Ovary (tissue), 9 donors: Measurements from ENCODE around the gene DCBLD1. TPM values are rescaled to one million over a fixed set of nuclear protein-coding genes. Genes with fewer than 3 reads are reported as not detected.

Experiments used
- DNase-seq, 5 donors: peaks; one replicate each; pipeline ENCODE4 v3.0.0-alpha.2; 2019 to 2020
- H3K27ac ChIP-seq, 2 donors: fragments of 200-600 bp; one replicate each; pipeline versions ENCODE4 v1.5.1 to v1.8.0; 2019 to 2022
- H3K27me3 ChIP-seq: fragments of 200-600 bp; one replicate; pipeline ENCODE4 v1.8.0; 2022
- H3K36me3 ChIP-seq: fragments of 200-600 bp; sonication (generic); one replicate; pipeline ENCODE4 v1.5.1; 2019
- H3K4me1 ChIP-seq: one replicate; pipeline ENCODE4 v1.8.1; 2013; ENCODE audit warnings: mild to moderate bottlenecking, moderate library complexity; ENCODE audit not compliant: insufficient read depth
- H3K4me3 ChIP-seq: fragments of 200-600 bp; sonication (generic); one replicate; pipeline ENCODE4 v1.5.1; 2017
- H3K9me3 ChIP-seq, 2 donors: fragments of 200-600 bp in 1 of 2; sonication (generic) in 1 of 2; one replicate each; pipeline versions ENCODE4 v1.5.1 to v1.8.1; 2013 to 2019; ENCODE audit warnings: mild to moderate bottlenecking in 1 of 2, moderate library complexity in 1 of 2
- EP300 ChIP-seq: sonication (generic); formaldehyde crosslinking; IDR thresholded peaks from one replicate; pipeline ENCODE4 v1.6.1; 2017; ENCODE audit warnings: antibody characterized with exemption
- POLR2A ChIP-seq: fragments of 450-650 bp; IDR thresholded peaks from one replicate; pipeline ENCODE4 v1.6.1; 2017; ENCODE audit warnings: antibody characterized with exemption, mild to moderate bottlenecking, moderate library complexity
- whole genome bisulfite sequencing, 3 donors: extraction: QIAGEN DNeasy Blood & Tissue Kit in 1 of 3; methylation state at CpG; one replicate each; pipeline versions ENCODE4 v1.1.5 to v1.1.7; 2013 to 2017; 5-methylcytosine and 5-hydroxymethylcytosine counted together
- intact Hi-C, 4 donors: fragments of 100-400 bp; cut with DNase I; formaldehyde crosslinking; loops; one replicate each; pipeline versions ENCODE4 v1.11.0 to v1.15.1; 2022 to 2023
- polyA plus RNA-seq, 2 donors: library from polyadenylated mRNA; stranded (reverse); fragments of 200-250 nt in 1 of 2; fragments of 350-450 nt in 1 of 2; fragmentation: Illumina TruSeq in 1 of 2; extraction: RNeasy Lipid Tissue Mini Kit (QIAGEN cat#74804) in 1 of 2; gene quantifications; one replicate each; pipeline ENCODE4 v1.2.3, GENCODE V29; 2013 to 2014
- small RNA-seq: library from RNA; depleted of rRNA; stranded (forward); fragments of <200 nt; gene quantifications from one replicate; pipeline ENCODE3, GENCODE V24; 2016
- total RNA-seq, 7 donors: library from RNA; depleted of rRNA in 2 of 7; stranded (reverse); fragments of >200 nt in 2 of 7; fragmentation: NEBNext Ultra II Directional in 3 of 7; extraction: Animal tissue kit (Norgen Biotek cat#: 25700) in 3 of 7; gene quantifications; one replicate each; pipeline versions ENCODE4 v1.1.0 to v1.2.4, GENCODE V29; 2016 to 2023
- TF ChIP-seq, protein P1 (sequence below), 3 donors: fragments of 450-650 bp in 2 of 3; fragments of 200-600 bp in 1 of 3; IDR thresholded peaks; one replicate each; pipeline versions ENCODE4 v1.5.1 to v1.8.0; 2016 to 2022; ENCODE audit warnings: antibody characterized with exemption in 3 of 3, mild to moderate bottlenecking in 1 of 3
- donor health status: DM: no; HTN: no; CAD: no; lungs with moderate emphysema.
- donor health status: DM: no; HTN: no; CAD: no.
- donor health status: Bipolar disorder and iron deficiency.
- donor health status: DM: yes; HTN: yes; CAD: no.
- donor health status: DM: no; HTN: no; CAD: no.
- donor health status: DM: yes; HTN: yes; CAD: no.

Gene DCBLD1
- total and polyA plus RNA-seq, 9 donors = 2.3 to 9.2 (median 3.3) TPM

GRCh38 chr6:117597755-117598154 lies 115.3 kb downstream of the DCBLD1 start:
- intact Hi-C loops = no loop called here
- Histone ChIP-seq H3K9me3 (no peaks in the 10 kb centered on the region), H3K4me1 (peaks cover 2% of the 10 kb centered on the region), H3K27me3 (no peaks in the 10 kb centered on the region), H3K27ac (no peak overlapping the region), H3K36me3 (no peaks in the 10 kb centered on the region), H3K4me3 (no peak overlapping the region)
- TF ChIP-seq POLR2A (no peak), EP300 (no peak)
- TF ChIP-seq, protein P1, sequence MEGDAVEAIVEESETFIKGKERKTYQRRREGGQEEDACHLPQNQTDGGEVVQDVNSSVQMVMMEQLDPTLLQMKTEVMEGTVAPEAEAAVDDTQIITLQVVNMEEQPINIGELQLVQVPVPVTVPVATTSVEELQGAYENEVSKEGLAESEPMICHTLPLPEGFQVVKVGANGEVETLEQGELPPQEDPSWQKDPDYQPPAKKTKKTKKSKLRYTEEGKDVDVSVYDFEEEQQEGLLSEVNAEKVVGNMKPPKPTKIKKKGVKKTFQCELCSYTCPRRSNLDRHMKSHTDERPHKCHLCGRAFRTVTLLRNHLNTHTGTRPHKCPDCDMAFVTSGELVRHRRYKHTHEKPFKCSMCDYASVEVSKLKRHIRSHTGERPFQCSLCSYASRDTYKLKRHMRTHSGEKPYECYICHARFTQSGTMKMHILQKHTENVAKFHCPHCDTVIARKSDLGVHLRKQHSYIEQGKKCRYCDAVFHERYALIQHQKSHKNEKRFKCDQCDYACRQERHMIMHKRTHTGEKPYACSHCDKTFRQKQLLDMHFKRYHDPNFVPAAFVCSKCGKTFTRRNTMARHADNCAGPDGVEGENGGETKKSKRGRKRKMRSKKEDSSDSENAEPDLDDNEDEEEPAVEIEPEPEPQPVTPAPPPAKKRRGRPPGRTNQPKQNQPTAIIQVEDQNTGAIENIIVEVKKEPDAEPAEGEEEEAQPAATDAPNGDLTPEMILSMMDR (IDR thresholded peaks at IDR 0.05) = no peak
- DNase-seq = no peak
- 90 to 99% (median 98%) methylated on average over 2 of the region's 2 CpGs for WGBS, 3 donors

Small RNA genes within 50 kb of the gene (small RNA-seq; reads per million reads assigned to genes)
- not detected for gene RNU6-253P

Other genes with a start within 250 kb of the DCBLD1 start
- under 1 TPM in 1 of 7 donors, not detected in 6; 0.25 TPM for gene VGLL2, start 217.1 kb upstream of the DCBLD1 start, total RNA-seq
- not detected for gene VGLL2, start 217.1 kb upstream of the DCBLD1 start, polyA plus RNA-seq
- under 1 TPM in 4 of 7 donors, not detected in 3; under 0.01 to 0.62 (median 0.14) TPM for gene ROS1, start 56.7 kb upstream of the DCBLD1 start, total RNA-seq
- gene ROS1, start 56.7 kb upstream of the DCBLD1 start, polyA plus RNA-seq = not detected
- 10 to 100 TPM; 19.2 to 27.6 (median 26.2) TPM for gene GOPC, start 119.8 kb downstream of the DCBLD1 start, total RNA-seq
- 10 to 100 TPM; 17.0 to 23.4 TPM for gene GOPC, start 119.8 kb downstream of the DCBLD1 start, polyA plus RNA-seq
- 10 to 100 TPM; 15.6 to 29.2 (median 25.6) TPM for gene NUS1, start 192.8 kb downstream of the DCBLD1 start, total RNA-seq
- 10 to 100 TPM; 14.6 to 25.2 TPM for gene NUS1, start 192.8 kb downstream of the DCBLD1 start, polyA plus RNA-seq